Metanephros (tissue), 1 donor: ENCODE measurements around the gene KRT82. TPM values are rescaled to one million over a fixed set of nuclear protein-coding genes. Genes with fewer than 3 reads are reported as not detected.

ENCODE experiments used
- total RNA-seq: library from RNA; depleted of rRNA; stranded (reverse); fragments of >200 nt; gene quantifications from one replicate; pipeline ENCODE4 v1.2.3, GENCODE V29; 2014

Gene KRT82
- total RNA-seq, result not detected

DNA sequence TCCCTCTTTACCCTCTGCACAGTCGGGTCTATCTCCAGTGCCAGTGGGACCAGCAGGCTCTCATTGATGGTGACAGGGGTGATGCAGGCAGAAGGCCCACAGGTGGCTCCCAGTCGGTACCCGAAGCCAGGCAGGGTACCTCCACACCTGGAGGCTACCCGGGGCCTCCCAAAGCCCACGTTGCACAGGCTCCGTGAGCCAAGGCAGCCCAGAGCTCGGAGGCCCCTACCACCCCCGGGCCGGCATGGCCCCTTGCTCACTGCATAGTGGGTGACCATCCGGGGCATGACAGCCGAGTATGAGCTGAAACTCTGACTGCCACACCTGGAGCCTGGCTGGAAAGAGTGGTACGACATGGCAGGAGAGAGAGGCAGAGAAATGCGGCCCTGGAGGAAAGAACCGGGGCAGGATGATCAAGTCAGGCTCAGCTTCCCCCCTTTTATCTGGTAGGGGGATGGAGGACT, at the start of gene KRT82:
Gene KRT82, minus strand, starts transcription at position 414 of the 464 bp plus-strand sequence. Its CDS starts 58 bp downstream, at position 356.

DNA sequence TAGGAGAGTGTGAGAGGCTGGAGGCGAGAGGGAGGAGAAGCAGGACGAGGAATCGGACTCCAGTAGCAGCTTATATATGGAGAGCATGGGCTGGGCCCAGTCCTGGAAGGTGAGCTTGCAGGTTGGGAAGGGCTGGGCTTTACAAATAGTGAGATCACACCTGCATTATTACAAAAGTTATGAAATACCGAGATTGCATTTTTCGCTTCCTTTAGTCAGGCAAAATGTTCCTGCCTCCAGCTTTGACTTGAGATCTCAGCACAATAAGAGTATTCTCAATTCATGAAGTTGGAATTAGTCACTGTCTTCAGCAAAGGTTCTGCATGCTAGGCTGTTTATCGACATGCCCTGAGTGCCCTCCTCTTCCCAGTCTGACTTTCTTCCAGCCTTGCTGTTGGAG, 46.0 kb upstream of the KRT82 start, which contains the start of gene KRT6B:
Gene KRT6B, minus strand, starts transcription at position 46 of the 400 bp plus-strand sequence. CDS start 68 bp downstream, outside the sequence.

DNA sequence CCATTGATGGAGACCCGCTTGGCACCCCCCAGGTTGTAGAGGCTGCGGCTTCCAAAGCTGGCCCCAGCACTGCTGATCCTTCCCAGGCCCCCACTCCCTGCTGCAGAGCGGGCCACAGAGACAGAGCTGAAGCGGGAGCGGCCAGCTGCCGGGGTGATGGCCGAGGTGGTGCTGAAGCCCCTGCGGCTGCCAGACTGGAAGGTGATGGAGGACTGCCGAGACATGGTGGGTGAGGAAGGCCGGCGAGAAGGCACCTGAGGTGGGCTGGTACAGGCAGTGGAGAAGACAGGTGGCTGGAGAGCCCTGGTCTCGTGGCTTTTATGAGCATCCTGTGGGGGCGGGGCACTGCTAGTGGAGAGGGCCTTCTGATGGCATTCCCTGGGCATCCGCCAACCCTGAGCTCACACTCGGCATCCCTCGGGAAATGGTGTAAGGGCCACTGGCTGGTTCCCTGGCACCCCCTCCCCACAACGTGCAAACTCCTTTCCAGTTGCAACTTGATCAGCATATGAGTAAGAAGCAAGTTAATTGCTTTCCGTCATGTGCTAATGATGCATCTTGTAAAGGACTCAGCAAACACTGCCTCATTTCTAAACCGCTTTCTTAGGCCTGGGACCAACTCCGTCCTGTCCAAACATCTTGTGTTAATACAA, 28.1 kb upstream of the KRT82 start, which contains the start of gene KRT75:
Gene KRT75, minus strand, starts transcription at position 291 of the 653 bp plus-strand sequence. Its CDS starts 67 bp downstream, at position 224.

DNA sequence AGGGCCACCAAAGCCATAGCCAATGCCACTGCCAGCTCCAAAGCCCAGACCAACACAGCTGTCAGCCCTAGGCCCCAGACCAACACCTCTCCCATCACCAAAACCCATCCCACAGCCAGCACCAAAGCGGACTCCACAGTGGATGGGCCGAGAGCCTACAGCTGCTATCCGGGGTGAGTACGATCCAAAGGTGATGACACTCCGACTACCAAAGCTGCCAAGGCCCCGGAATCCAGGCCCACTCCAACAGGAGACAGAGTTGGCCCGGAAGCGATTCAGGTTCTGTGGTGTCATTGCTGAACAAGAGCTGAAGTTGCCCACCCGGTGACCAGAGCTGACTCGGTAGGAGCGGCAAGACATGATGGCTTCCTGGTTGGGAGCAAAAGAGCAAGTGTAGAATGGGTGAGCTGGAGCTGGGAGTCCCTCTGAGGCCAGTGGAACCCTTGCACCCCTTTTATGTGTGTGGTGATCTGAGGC, 20.9 kb downstream of the KRT82 start, which contains the start of gene KRT84:
Gene KRT84, minus strand, starts transcription at position 427 of the 477 bp plus-strand sequence. Its CDS starts 67 bp downstream, at position 360.

DNA sequence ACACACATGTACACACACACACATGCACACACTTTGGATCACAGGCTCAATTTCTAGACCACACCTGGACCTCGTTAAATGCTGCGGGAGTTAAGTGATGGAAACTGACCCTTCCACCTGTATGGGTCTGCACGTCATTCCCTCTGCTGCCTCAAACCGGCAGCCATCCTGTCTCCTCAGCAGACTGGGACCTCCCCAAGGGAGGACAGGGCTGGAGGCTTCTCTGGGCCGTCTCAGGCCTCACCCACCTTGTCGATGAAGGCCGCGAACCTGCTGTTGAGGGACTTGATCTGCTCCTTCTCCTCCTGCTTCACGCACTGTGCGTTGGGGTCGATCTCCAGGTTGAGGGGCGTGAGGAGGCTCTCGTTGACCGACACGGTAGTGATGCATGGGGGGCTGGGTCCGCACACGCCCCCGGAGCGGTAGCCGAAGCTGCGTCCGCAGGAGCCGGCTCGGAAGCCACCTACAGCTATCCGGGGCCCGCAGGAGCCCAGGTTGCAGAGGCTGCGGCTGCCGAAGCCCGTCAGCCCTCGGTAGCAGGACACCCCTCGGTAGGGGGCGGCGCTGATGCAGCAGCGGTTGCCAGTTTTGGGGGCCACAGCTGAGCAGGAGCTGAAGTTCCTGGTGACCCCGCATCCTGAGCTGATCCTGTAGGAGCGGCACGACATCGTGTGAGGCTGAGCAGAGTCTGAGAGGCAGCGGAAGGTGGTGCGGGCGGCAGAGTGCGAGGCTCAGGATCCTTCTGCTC, 39.2 kb downstream of the KRT82 start, which contains the start of gene KRT85:
Gene KRT85, minus strand, starts transcription at position 744 of the 748 bp plus-strand sequence. Its CDS starts 76 bp downstream, at position 668.

Other genes with a start within 250 kb of the KRT82 start
- gene KRT80, start 214.3 kb downstream of the KRT82 start, total RNA-seq, result 0.70 TPM
- gene KRT7, start 173.1 kb downstream of the KRT82 start, total RNA-seq, result 43.1 TPM
- gene KRT86, start 131.7 kb downstream of the KRT82 start, total RNA-seq, result not detected
- not detected for gene KRT81, start 114.8 kb downstream of the KRT82 start, total RNA-seq
- not detected for gene KRT83, start 84.9 kb downstream of the KRT82 start, total RNA-seq
- not detected for gene KRT85, start 38.9 kb downstream of the KRT82 start, total RNA-seq
- not detected for gene KRT84, start 20.7 kb downstream of the KRT82 start, total RNA-seq
- gene KRT75, start 28.0 kb upstream of the KRT82 start, total RNA-seq, result not detected
- gene KRT6B, start 45.8 kb upstream of the KRT82 start, total RNA-seq, result not detected
- gene KRT6C, start 67.5 kb upstream of the KRT82 start, total RNA-seq, result not detected
- gene KRT6A, start 86.9 kb upstream of the KRT82 start, total RNA-seq, result not detected
- 2.6 TPM for gene KRT5, start 114.1 kb upstream of the KRT82 start, total RNA-seq
- 0.29 TPM for gene KRT71, start 146.8 kb upstream of the KRT82 start, total RNA-seq
- not detected for gene KRT74, start 167.5 kb upstream of the KRT82 start, total RNA-seq
- not detected for gene KRT72, start 195.1 kb upstream of the KRT82 start, total RNA-seq
- gene KRT73, start 212.2 kb upstream of the KRT82 start, total RNA-seq, result not detected
- not detected for gene KRT2, start 245.9 kb upstream of the KRT82 start, total RNA-seq